Left lung (tissue), 10 donors: ENCODE measurements around the gene FKBP1A. TPM values are rescaled to one million over a fixed set of nuclear protein-coding genes. Genes with fewer than 3 reads are reported as not detected.

Experiments
- ATAC-seq: fragments of 200-7000 bp; cut with Tn5 transposase; one replicate; pipeline ENCODE4 v1.9.1; 2020; ENCODE audit warnings: moderate library complexity
- DNase-seq, 4 donors: peaks; one replicate each; pipeline ENCODE4 v3.0.0-alpha.2; 2013 to 2020
- H3K27ac ChIP-seq, 2 donors: fragments of 200-600 bp; sonication (generic) in 1 of 2; one replicate each; pipeline versions ENCODE4 v1.5.0 to v1.8.0; 2020 to 2021
- H3K27me3 ChIP-seq, 2 donors: fragments of 200-600 bp; sonication (generic) in 1 of 2; one replicate each; pipeline versions ENCODE4 v1.5.0 to v1.8.0; 2020 to 2021
- H3K36me3 ChIP-seq, 2 donors: fragments of 200-600 bp; sonication (generic) in 1 of 2; one replicate each; pipeline versions ENCODE4 v1.5.0 to v1.8.0; 2020 to 2021
- H3K4me1 ChIP-seq, 2 donors: fragments of 200-600 bp; one replicate each; pipeline ENCODE4 v1.8.0; 2021
- H3K4me3 ChIP-seq, 2 donors: fragments of 200-600 bp; sonication (generic) in 1 of 2; one replicate each; pipeline versions ENCODE4 v1.5.0 to v1.8.0; 2020 to 2021; ENCODE audit warnings: mild to moderate bottlenecking in 1 of 2
- H3K9me3 ChIP-seq, 2 donors: fragments of 200-600 bp; sonication (generic) in 1 of 2; one replicate each; pipeline versions ENCODE4 v1.5.0 to v1.8.0; 2020 to 2021
- CTCF ChIP-seq, 2 donors: fragments of 200-600 bp; sonication (generic) in 1 of 2; IDR thresholded peaks; one replicate each; pipeline versions ENCODE4 v1.5.0 to v1.8.0; 2021; ENCODE audit warnings: antibody characterized with exemption in 2 of 2
- intact Hi-C, 2 donors: fragments of 100-400 bp; cut with DNase I; formaldehyde crosslinking; loops; one replicate each; pipeline versions ENCODE4 v1.11.2 to v1.14.2; 2022
- polyA plus RNA-seq, 6 donors: library from polyadenylated mRNA; unstranded; fragments of 120-200 nt; gene quantifications; one replicate each; pipeline ENCODE4 v1.2.1, GENCODE V29; 2013; ENCODE audit not compliant: insufficient read length in 6 of 6
- total RNA-seq, 2 donors: library from RNA; stranded (reverse); fragmentation: NEBNext Ultra II Directional; extraction: Animal tissue kit (Norgen Biotek cat#: 25700); gene quantifications; one replicate each; pipeline ENCODE4 v1.2.1, GENCODE V29; 2021
- donor health status: DM: no; HTN: yes; CAD: no.
- donor health status: DM: no; HTN: no; CAD: no.

Gene FKBP1A
- total and polyA plus RNA-seq, 8 donors: 278 to 507 (median 439) TPM

GRCh38 chr20:1362484-1362883 lies 30.4 kb downstream of the FKBP1A start:
- no peak overlapping the region for H3K27ac ChIP-seq
- intact Hi-C loops: no loop called here
- H3K4me3 ChIP-seq: no peak overlapping the region
- DNase-seq (no peak), ATAC-seq (no peak)
- H3K9me3 ChIP-seq: no peaks in the 10 kb centered on the region
- TF ChIP-seq CTCF (IDR thresholded peaks at IDR 0.05): no peak
- peaks cover 0 to 20% of the 10 kb centered on the region in 2 donors for H3K4me1 ChIP-seq
- H3K36me3 ChIP-seq: peaks cover 0 to 39% of the 10 kb centered on the region in 2 donors
- no peaks in the 10 kb centered on the region for H3K27me3 ChIP-seq

GRCh38 chr20:1360094-1360846 lies 32.6 kb downstream of the FKBP1A start:
- H3K4me1 ChIP-seq: peaks cover 0 to 20% of the 10 kb centered on the region in 2 donors
- peak in 1 of 2 donors; percentile 10 for TF ChIP-seq CTCF (IDR thresholded peaks at IDR 0.05)
- peaks cover 0 to 35% of the 10 kb centered on the region in 2 donors for H3K36me3 ChIP-seq
- H3K9me3 ChIP-seq: no peaks in the 10 kb centered on the region
- no peak for DNase-seq
- no peak overlapping the region for H3K4me3 ChIP-seq
- intact Hi-C loops: no loop called here
- H3K27ac ChIP-seq: no peak overlapping the region
- no peaks in the 10 kb centered on the region for H3K27me3 ChIP-seq
- no peak for ATAC-seq

GRCh38 chr20:1357921-1358671 lies 34.8 kb downstream of the FKBP1A start:
- Histone ChIP-seq H3K4me3 (no peak overlapping the region), H3K4me1 (peaks cover 0 to under 1% of the 10 kb centered on the region in 2 donors), H3K36me3 (peaks cover 0 to 48% of the 10 kb centered on the region in 2 donors), H3K27me3 (no peaks in the 10 kb centered on the region), H3K9me3 (no peaks in the 10 kb centered on the region), H3K27ac (no peak overlapping the region)
- ATAC-seq: no peak
- intact Hi-C loops: no loop called here
- TF ChIP-seq CTCF (IDR thresholded peaks at IDR 0.05): no peak
- DNase-seq: no peak

- DNase-seq (no peak), ATAC-seq (no peak)
- Histone ChIP-seq H3K4me3 (no peak overlapping the region), H3K27ac (no peak overlapping the region), H3K27me3 (no peaks in the 10 kb centered on the region), H3K4me1 (no peaks in the 10 kb centered on the region), H3K36me3 (peaks cover 0 to 23% of the 10 kb centered on the region in 2 donors), H3K9me3 (peaks cover 0 to 8% of the 10 kb centered on the region in 2 donors)
- intact Hi-C loops: no loop called here
- no peak for TF ChIP-seq CTCF (IDR thresholded peaks at IDR 0.05)
Observed at GRCh38 chr20:1353956-1354355, 38.9 kb downstream of the FKBP1A start.

- DNase-seq (no peak), ATAC-seq (no peak)
- Histone ChIP-seq H3K9me3 (peaks cover 0 to 19% of the 10 kb centered on the region in 2 donors), H3K27me3 (no peaks in the 10 kb centered on the region), H3K27ac (no peak overlapping the region), H3K4me3 (no peak overlapping the region), H3K36me3 (no peaks in the 10 kb centered on the region), H3K4me1 (no peaks in the 10 kb centered on the region)
- TF ChIP-seq CTCF (IDR thresholded peaks at IDR 0.05): no peak
- intact Hi-C loops: no loop called here
Observed at GRCh38 chr20:1346315-1346969, 46.4 kb downstream of the FKBP1A start.
